Neural cell (in vitro differentiated cells): ENCODE data around the gene SLC38A11. TPM values are rescaled to one million over a fixed set of nuclear protein-coding genes. Genes with fewer than 3 reads are reported as not detected.

ENCODE experiments used
- H2AFZ ChIP-seq: fragments of 200-600, 300-800 bp; sonication (generic), shearing (Covaris generic); 2 replicates; pipeline ENCODE4 v1.6.0; 2014; ENCODE audit warnings: low read depth, mild to moderate bottlenecking, antibody characterized with exemption, low read length, moderate library complexity
- H3F3A ChIP-seq: fragments of 200-600 bp; shearing (Covaris generic); 2 replicates; pipeline ENCODE4 v1.6.1; 2016; ENCODE audit warnings: mild to moderate bottlenecking, moderate library complexity, mixed read lengths, antibody characterized with exemption, low read length; ENCODE audit not compliant: insufficient read depth, poor library complexity, severe bottlenecking
- H3K27ac ChIP-seq: fragments of 200-600, 300-800 bp; sonication (generic), shearing (Covaris generic); 2 replicates; pipeline ENCODE4 v1.5.1; 2014; ENCODE audit warnings: mild to moderate bottlenecking, low read length, moderate library complexity
- H3K27me3 ChIP-seq: fragments of 300-800, 200-600 bp; sonication (generic), shearing (Covaris generic); 2 replicates; pipeline ENCODE4 v1.6.0; 2014; ENCODE audit warnings: mild to moderate bottlenecking, low read depth, low read length, moderate library complexity; ENCODE audit not compliant: insufficient read depth
- H3K36me3 ChIP-seq: fragments of 300-800, 200-600 bp; sonication (generic), shearing (Covaris generic); 2 replicates; pipeline ENCODE4 v1.5.1; 2014; ENCODE audit warnings: mild to moderate bottlenecking, antibody characterized with exemption, low read length, moderate library complexity; ENCODE audit not compliant: insufficient read depth
- H3K4me2 ChIP-seq: fragments of 300-800, 200-600 bp; sonication (generic), shearing (Covaris generic); 2 replicates; pipeline ENCODE4 v1.6.0; 2014; ENCODE audit warnings: mild to moderate bottlenecking, low read length
- H3K4me3 ChIP-seq: fragments of 300-800, 200-600 bp; sonication (generic), shearing (Covaris generic); 2 replicates; pipeline ENCODE4 v1.5.1; 2014; ENCODE audit warnings: mild to moderate bottlenecking, low read length, moderate library complexity
- H3K79me2 ChIP-seq: fragments of 200-600 bp; shearing (Covaris generic); replicated peaks from 2 replicates; pipeline ENCODE4 v1.6.0; 2014; ENCODE audit warnings: mild to moderate bottlenecking, low read length, moderate library complexity; ENCODE audit not compliant: insufficient read depth
- H3K9ac ChIP-seq: fragments of 300-800, 200-600 bp; sonication (generic), shearing (Covaris generic); 2 replicates; pipeline ENCODE4 v1.6.1; 2016; ENCODE audit warnings: mild to moderate bottlenecking, low read length, mixed read lengths
- H3K9me2 ChIP-seq: fragments of 200-600 bp; shearing (Covaris generic); 2 replicates; pipeline ENCODE4 v1.6.1; 2016; ENCODE audit warnings: mild to moderate bottlenecking, low read length, mixed read lengths; ENCODE audit not compliant: insufficient read depth
- H3K9me3 ChIP-seq: fragments of 200-600, 300-800 bp; sonication (generic), shearing (Covaris generic); 2 replicates; pipeline ENCODE4 v1.6.1; 2016; ENCODE audit warnings: mild to moderate bottlenecking, mixed run types, low read length, moderate library complexity, mixed read lengths
- H4K20me1 ChIP-seq: fragments of 200-600 bp; shearing (Covaris generic); 2 replicates; pipeline ENCODE4 v1.6.1; 2016; ENCODE audit warnings: mild to moderate bottlenecking, mixed run types; ENCODE audit not compliant: insufficient read depth
- EP300 ChIP-seq: fragments of 450-650 bp; conservative IDR thresholded peaks from 2 replicates; pipeline ENCODE4 v1.6.1; 2014; ENCODE audit warnings: antibody characterized with exemption, mild to moderate bottlenecking, moderate library complexity; ENCODE audit not compliant: poor library complexity, severe bottlenecking
- EZH2 ChIP-seq: fragments of 200-600, 300-800 bp; shearing (Covaris generic), sonication (generic); IDR thresholded peaks from 2 replicates; pipeline ENCODE4 v1.6.1; 2014; ENCODE audit warnings: antibody characterized with exemption, low read length, borderline replicate concordance, mild to moderate bottlenecking; ENCODE audit not compliant: insufficient read depth, poor library complexity, severe bottlenecking
- MXI1 ChIP-seq: fragments of 450-650 bp; conservative IDR thresholded peaks from 2 replicates; pipeline ENCODE4 v1.6.1; 2014; ENCODE audit warnings: antibody characterized with exemption, mild to moderate bottlenecking; ENCODE audit not compliant: poor library complexity, severe bottlenecking
- POLR2AphosphoS5 ChIP-seq: IDR thresholded peaks from 2 replicates; pipeline ENCODE4 v1.6.1; 2012
- RAD21 ChIP-seq: fragments of 450-650 bp; conservative IDR thresholded peaks from 2 replicates; pipeline ENCODE4 v1.6.1; 2014; ENCODE audit warnings: antibody characterized with exemption, mild to moderate bottlenecking, moderate library complexity
- SMC3 ChIP-seq: fragments of 450-650 bp; conservative IDR thresholded peaks from 2 replicates; pipeline ENCODE4 v1.6.1; 2014; ENCODE audit warnings: antibody characterized with exemption, mild to moderate bottlenecking, moderate library complexity; ENCODE audit not compliant: poor library complexity
- TAF1 ChIP-seq: IDR thresholded peaks from 2 replicates; pipeline ENCODE4 v1.6.1; 2012; ENCODE audit warnings: low read depth
- polyA plus RNA-seq: library from polyadenylated mRNA; depleted of rRNA; stranded (reverse); fragments of >200 nt; gene quantifications from 2 replicates; pipeline ENCODE4 v1.2.3, GENCODE V29; 2014
- TF ChIP-seq, protein P1 (sequence below): fragments of 450-650 bp; IDR thresholded peaks from 2 replicates; pipeline ENCODE4 v1.5.1; 2014; ENCODE audit warnings: antibody characterized with exemption, mild to moderate bottlenecking, moderate library complexity; ENCODE audit not compliant: poor library complexity, severe bottlenecking
- TF ChIP-seq, protein P2 (sequence below): IDR thresholded peaks from 2 replicates; pipeline ENCODE4 v1.6.1; 2012; ENCODE audit warnings: borderline replicate concordance

SLC38A11 gene
- polyA plus RNA-seq, 1 donor from 2014 or later: not detected

DNA sequence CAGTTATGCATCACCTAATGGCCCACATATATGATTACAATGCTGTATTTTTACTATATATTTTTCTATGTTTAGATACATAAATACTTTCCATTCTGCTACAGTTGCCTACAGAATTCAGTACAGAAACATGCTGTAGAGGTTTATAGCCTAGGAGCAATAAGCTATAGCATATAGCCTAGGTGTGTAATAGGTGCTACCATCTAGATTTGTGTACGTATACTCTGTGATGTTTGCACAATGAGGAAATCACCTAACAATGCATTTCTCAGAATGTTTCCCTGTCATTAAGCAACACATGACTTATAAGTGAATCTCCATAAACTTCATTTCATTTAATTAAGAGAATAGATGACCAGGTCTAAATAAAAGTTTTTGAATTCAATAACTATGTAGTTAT lies 43.5 kb downstream of the SLC38A11 start:
- H3K4me3 ChIP-seq: no peak overlapping the region
- H3F3A ChIP-seq: no peaks in the 10 kb centered on the region
- no peak for TF ChIP-seq SMC3
- TF ChIP-seq TAF1: no peak
- TF ChIP-seq RAD21: no peak
- TF ChIP-seq, protein P1, sequence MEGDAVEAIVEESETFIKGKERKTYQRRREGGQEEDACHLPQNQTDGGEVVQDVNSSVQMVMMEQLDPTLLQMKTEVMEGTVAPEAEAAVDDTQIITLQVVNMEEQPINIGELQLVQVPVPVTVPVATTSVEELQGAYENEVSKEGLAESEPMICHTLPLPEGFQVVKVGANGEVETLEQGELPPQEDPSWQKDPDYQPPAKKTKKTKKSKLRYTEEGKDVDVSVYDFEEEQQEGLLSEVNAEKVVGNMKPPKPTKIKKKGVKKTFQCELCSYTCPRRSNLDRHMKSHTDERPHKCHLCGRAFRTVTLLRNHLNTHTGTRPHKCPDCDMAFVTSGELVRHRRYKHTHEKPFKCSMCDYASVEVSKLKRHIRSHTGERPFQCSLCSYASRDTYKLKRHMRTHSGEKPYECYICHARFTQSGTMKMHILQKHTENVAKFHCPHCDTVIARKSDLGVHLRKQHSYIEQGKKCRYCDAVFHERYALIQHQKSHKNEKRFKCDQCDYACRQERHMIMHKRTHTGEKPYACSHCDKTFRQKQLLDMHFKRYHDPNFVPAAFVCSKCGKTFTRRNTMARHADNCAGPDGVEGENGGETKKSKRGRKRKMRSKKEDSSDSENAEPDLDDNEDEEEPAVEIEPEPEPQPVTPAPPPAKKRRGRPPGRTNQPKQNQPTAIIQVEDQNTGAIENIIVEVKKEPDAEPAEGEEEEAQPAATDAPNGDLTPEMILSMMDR: no peak
- no peak for TF ChIP-seq MXI1
- no peak for TF ChIP-seq EP300
- TF ChIP-seq EZH2: no peak
- no peak for TF ChIP-seq POLR2AphosphoS5
- TF ChIP-seq, protein P2, sequence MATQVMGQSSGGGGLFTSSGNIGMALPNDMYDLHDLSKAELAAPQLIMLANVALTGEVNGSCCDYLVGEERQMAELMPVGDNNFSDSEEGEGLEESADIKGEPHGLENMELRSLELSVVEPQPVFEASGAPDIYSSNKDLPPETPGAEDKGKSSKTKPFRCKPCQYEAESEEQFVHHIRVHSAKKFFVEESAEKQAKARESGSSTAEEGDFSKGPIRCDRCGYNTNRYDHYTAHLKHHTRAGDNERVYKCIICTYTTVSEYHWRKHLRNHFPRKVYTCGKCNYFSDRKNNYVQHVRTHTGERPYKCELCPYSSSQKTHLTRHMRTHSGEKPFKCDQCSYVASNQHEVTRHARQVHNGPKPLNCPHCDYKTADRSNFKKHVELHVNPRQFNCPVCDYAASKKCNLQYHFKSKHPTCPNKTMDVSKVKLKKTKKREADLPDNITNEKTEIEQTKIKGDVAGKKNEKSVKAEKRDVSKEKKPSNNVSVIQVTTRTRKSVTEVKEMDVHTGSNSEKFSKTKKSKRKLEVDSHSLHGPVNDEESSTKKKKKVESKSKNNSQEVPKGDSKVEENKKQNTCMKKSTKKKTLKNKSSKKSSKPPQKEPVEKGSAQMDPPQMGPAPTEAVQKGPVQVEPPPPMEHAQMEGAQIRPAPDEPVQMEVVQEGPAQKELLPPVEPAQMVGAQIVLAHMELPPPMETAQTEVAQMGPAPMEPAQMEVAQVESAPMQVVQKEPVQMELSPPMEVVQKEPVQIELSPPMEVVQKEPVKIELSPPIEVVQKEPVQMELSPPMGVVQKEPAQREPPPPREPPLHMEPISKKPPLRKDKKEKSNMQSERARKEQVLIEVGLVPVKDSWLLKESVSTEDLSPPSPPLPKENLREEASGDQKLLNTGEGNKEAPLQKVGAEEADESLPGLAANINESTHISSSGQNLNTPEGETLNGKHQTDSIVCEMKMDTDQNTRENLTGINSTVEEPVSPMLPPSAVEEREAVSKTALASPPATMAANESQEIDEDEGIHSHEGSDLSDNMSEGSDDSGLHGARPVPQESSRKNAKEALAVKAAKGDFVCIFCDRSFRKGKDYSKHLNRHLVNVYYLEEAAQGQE: no peak
- no peak overlapping the region for H3K4me2 ChIP-seq
- H3K36me3 ChIP-seq: no peaks in the 10 kb centered on the region
- no peaks in the 10 kb centered on the region for H4K20me1 ChIP-seq
- H3K79me2 ChIP-seq: no peaks in the 10 kb centered on the region
- H3K27ac ChIP-seq: no peak overlapping the region
- H3K27me3 ChIP-seq: no peaks in the 10 kb centered on the region
- no peaks in the 10 kb centered on the region for H3K9me2 ChIP-seq
- no peak overlapping the region for H2AFZ ChIP-seq
- no peaks in the 10 kb centered on the region for H3K9me3 ChIP-seq
- no peak overlapping the region for H3K9ac ChIP-seq

DNA sequence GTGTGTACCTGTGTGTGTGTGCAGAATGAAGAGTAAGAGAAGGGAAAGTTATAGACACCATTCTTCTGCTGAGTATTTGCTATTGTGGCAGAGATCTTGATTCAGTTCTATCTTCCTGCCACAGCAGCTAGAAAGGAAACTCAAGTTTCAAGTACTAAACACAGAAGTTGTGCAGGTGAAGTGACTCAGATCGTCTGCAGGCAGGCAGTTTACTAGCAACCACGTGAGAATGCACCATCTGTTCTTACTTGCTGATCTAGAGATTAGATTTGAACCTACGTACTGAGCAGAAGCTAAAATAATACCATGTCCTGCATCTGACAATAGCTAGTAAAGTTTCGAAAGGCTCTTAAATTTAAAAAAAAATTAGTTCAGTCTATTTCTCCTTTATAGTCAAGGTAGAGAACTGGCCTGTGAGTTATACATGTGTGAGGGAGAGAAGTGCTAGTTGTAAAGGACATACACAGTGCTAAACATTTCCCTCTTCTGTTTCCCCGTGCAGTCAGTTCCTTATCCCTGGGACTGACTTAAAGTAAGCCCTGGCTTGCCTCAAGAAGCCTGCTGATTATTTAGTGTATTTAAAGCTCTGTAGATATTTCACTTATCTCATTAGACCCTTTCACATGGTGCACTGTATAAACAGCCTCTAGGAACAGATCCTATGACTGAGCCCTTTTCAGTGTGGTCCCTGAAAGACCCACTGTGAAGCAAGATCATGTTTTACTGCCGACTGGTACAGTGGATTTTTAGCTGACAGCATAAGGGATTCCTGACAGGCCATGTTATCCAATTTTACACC lies 45.0 kb downstream of the SLC38A11 start:
- no peaks in the 10 kb centered on the region for H3K27me3 ChIP-seq
- no peaks in the 10 kb centered on the region for H3K36me3 ChIP-seq
- H3K9me3 ChIP-seq: no peaks in the 10 kb centered on the region
- no peaks in the 10 kb centered on the region for H4K20me1 ChIP-seq
- H3K4me3 ChIP-seq: no peak overlapping the region
- no peaks in the 10 kb centered on the region for H3K9me2 ChIP-seq
- TF ChIP-seq RAD21 (no peak), POLR2AphosphoS5 (no peak), TAF1 (no peak), MXI1 (no peak), EP300 (no peak), EZH2 (no peak), SMC3 (no peak)
- TF ChIP-seq, protein P1: no peak
- TF ChIP-seq, protein P2: no peak
- H2AFZ ChIP-seq: no peak overlapping the region
- H3K9ac ChIP-seq: no peak overlapping the region
- H3K79me2 ChIP-seq: no peaks in the 10 kb centered on the region
- no peak overlapping the region for H3K4me2 ChIP-seq
- no peaks in the 10 kb centered on the region for H3F3A ChIP-seq
- no peak overlapping the region for H3K27ac ChIP-seq
